HepG2 (cell line): ENCODE results near the gene ZFAND3. TPM values are rescaled to one million over a fixed set of nuclear protein-coding genes. Genes with fewer than 3 reads are reported as not detected.

Experiments
- AKAP8 ChIP-seq: sonication (generic); formaldehyde crosslinking; IDR thresholded peaks from 2 replicates; pipeline ENCODE4 v1.5.1; 2020; ENCODE audit warnings: mild to moderate bottlenecking, missing genetic modification reagents
- FOXA3 ChIP-seq: IDR thresholded peaks from 2 replicates; pipeline ENCODE4 v1.6.1; 2016; ENCODE audit warnings: missing genetic modification reagents, missing compliant biosample characterization
- FOXO1 ChIP-seq: sonication (generic); formaldehyde crosslinking; IDR thresholded peaks from 2 replicates; pipeline ENCODE4 v1.4.0; 2020; ENCODE audit warnings: missing genetic modification reagents
- GATAD2A ChIP-seq: IDR thresholded peaks from 2 replicates; pipeline ENCODE4 v1.6.1; 2016
- GZF1 ChIP-seq: sonication (generic); formaldehyde crosslinking; IDR thresholded peaks from 2 replicates; pipeline ENCODE4 v1.5.1; 2020; ENCODE audit warnings: mild to moderate bottlenecking, missing genetic modification reagents
- HDAC2 ChIP-seq: sonication (generic); formaldehyde crosslinking; IDR thresholded peaks from 2 replicates; pipeline ENCODE4 v1.4.0; 2020; ENCODE audit warnings: missing genetic modification reagents
- ISX ChIP-seq: sonication (generic); formaldehyde crosslinking; conservative IDR thresholded peaks from 2 replicates; pipeline ENCODE4 v1.5.0; 2020; ENCODE audit warnings: missing genetic modification reagents
- MAFF ChIP-seq: IDR thresholded peaks from 2 replicates; pipeline ENCODE4 v1.6.1; 2011; ENCODE audit warnings: low read depth, low read length, improper control_type of control experiment
- NCOA5 ChIP-seq: sonication (generic); formaldehyde crosslinking; IDR thresholded peaks from 2 replicates; pipeline ENCODE4 v1.4.0; 2020; ENCODE audit warnings: missing genetic modification reagents
- NCOR1 ChIP-seq: fragments of 200-600 bp; sonication (generic); IDR thresholded peaks from 2 replicates; pipeline ENCODE4 v1.7.0; 2017; ENCODE audit warnings: antibody characterized with exemption, low read length, borderline replicate concordance
- NR2F2 ChIP-seq: IDR thresholded peaks from 2 replicates; pipeline ENCODE4 v1.6.1; 2012; ENCODE audit warnings: low read depth, inconsistent platforms, borderline replicate concordance
- NR2F6 ChIP-seq, 2 experiments: IDR thresholded peaks; 2 replicates each; pipeline ENCODE4 v1.6.1; 2016; ENCODE audit warnings: antibody characterized with exemption in 1 of 2, mild to moderate bottlenecking in 1 of 2
- ONECUT2 ChIP-seq: sonication (generic); formaldehyde crosslinking; IDR thresholded peaks from 2 replicates; pipeline ENCODE4 v1.4.0; 2020; ENCODE audit warnings: missing genetic modification reagents
- SALL1 ChIP-seq: sonication (generic); formaldehyde crosslinking; IDR thresholded peaks from 2 replicates; pipeline ENCODE4 v1.8.0; 2022; ENCODE audit warnings: mild to moderate bottlenecking, missing genetic modification reagents
- SIX4 ChIP-seq: sonication (generic); formaldehyde crosslinking; IDR thresholded peaks from 2 replicates; pipeline ENCODE4 v1.4.0; 2020; ENCODE audit warnings: missing genetic modification reagents
- SMAD3 ChIP-seq: sonication (generic); formaldehyde crosslinking; IDR thresholded peaks from 2 replicates; pipeline ENCODE4 v1.4.0; 2020; ENCODE audit warnings: missing genetic modification reagents
- TIGD3 ChIP-seq: sonication (generic); formaldehyde crosslinking; IDR thresholded peaks from 2 replicates; pipeline ENCODE4 v1.5.1; 2020; ENCODE audit warnings: mild to moderate bottlenecking, missing genetic modification reagents, borderline replicate concordance
- YEATS4 ChIP-seq: sonication (generic); formaldehyde crosslinking; IDR thresholded peaks from 2 replicates; pipeline ENCODE4 v1.4.0; 2020; ENCODE audit warnings: missing genetic modification reagents, borderline replicate concordance
- ZBTB20 ChIP-seq: sonication (generic); formaldehyde crosslinking; IDR thresholded peaks from 2 replicates; pipeline ENCODE4 v1.8.1; 2023; ENCODE audit warnings: missing genetic modification reagents, low read depth, mild to moderate bottlenecking, borderline replicate concordance
- ZBTB43 ChIP-seq: sonication (generic); formaldehyde crosslinking; conservative IDR thresholded peaks from 2 replicates; pipeline ENCODE4 v1.4.0; 2020; ENCODE audit warnings: missing genetic modification reagents
- ZNF331 ChIP-seq: sonication (generic); formaldehyde crosslinking; IDR thresholded peaks from 2 replicates; pipeline ENCODE4 v1.4.0; 2020; ENCODE audit warnings: missing genetic modification reagents
- ZNF569 ChIP-seq: sonication (generic); formaldehyde crosslinking; IDR thresholded peaks from 2 replicates; pipeline ENCODE4 v1.5.0; 2020; ENCODE audit warnings: mild to moderate bottlenecking, missing genetic modification reagents, moderate library complexity, borderline replicate concordance
- ZNF747 ChIP-seq: sonication (generic); formaldehyde crosslinking; IDR thresholded peaks from 2 replicates; pipeline ENCODE4 v1.8.1; 2023; ENCODE audit warnings: missing genetic modification reagents, mild to moderate bottlenecking, borderline replicate concordance
- polyA plus RNA-seq, 8 experiments: library from polyadenylated mRNA; depleted of rRNA in 3 of 8; stranded (reverse) in 7 of 8; unstranded in 1 of 8; fragments of >200 nt; fragmentation: Illumina TruSeq in 4 of 8; extraction: Trizol in 4 of 8; gene quantifications; 2 replicates each; pipeline versions ENCODE4 v1.2.1 to v1.2.3, GENCODE V29; 2011 to 2016; ENCODE audit warnings: low read depth in 4 of 8, missing spikeins in 1 of 8, mixed read lengths in 1 of 8; ENCODE audit not compliant: insufficient read depth in 1 of 8
- total RNA-seq, 5 experiments: library from RNA; depleted of rRNA; stranded (reverse); fragments of >200 nt; fragmentation: Illumina TruSeq; extraction: Trizol; gene quantifications; 2 replicates each; pipeline ENCODE4 v1.2.3, GENCODE V29; 2016; ENCODE audit warnings: low read depth in 1 of 5
- TF ChIP-seq, protein P1 (sequence below): IDR thresholded peaks from 2 replicates; pipeline ENCODE4 v1.6.1; 2012; ENCODE audit warnings: low read depth, low read length, improper control_type of control experiment
- TF ChIP-seq, protein P2 (sequence below): sonication (generic); formaldehyde crosslinking; IDR thresholded peaks from 2 replicates; pipeline ENCODE4 v1.9.0; 2021; ENCODE audit warnings: missing genetic modification reagents, mild to moderate bottlenecking, borderline replicate concordance

Gene ZFAND3
- total and polyA plus RNA-seq, 2 of the 13 experiments (the other 11 are each of a cell fraction or from before 2014, with no cell fraction given): 16.4 to 17.1 TPM

DNA sequence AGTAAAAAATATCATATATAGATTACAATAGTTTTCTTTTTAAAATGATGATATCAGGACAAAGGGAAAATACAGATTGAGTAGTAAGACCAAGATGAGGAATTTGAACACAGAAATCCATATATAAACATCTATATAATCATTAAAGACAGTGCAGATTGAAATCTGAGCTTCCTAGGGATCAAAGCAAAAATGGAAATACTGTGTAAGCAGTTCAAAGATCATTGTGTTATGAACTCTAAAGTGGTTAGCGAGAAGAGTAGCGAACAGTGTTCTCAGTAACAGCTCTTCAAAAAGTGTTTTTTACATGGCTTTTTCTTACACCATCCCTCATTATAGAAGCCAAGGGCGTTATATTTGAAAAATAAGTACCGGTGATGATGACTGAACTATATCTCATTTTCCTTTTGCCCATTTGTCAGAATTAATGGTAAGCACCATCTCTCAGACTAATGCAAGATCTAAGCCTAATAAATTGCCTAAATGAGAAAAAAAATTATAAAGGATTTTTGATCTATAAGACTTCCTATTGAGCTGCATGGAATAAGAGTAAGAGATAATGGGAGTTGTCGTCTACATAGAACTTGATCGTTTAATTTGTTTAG, 226.3 kb downstream of the ZFAND3 start (continued):
- TF ChIP-seq, protein P1, sequence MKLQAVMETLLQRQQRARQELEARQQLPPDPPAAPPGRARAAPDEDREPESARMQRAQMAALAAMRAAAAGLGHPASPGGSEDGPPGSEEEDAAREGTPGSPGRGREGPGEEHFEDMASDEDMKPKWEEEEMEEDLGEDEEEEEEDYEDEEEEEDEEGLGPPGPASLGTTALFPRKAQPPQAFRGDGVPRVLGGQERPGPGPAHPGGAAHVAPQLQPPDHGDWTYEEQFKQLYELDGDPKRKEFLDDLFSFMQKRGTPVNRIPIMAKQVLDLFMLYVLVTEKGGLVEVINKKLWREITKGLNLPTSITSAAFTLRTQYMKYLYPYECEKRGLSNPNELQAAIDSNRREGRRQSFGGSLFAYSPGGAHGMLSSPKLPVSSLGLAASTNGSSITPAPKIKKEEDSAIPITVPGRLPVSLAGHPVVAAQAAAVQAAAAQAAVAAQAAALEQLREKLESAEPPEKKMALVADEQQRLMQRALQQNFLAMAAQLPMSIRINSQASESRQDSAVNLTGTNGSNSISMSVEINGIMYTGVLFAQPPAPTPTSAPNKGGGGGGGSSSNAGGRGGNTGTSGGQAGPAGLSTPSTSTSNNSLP: peak; percentile 99
- TF ChIP-seq NCOA5 (no peak), ZNF747 (no peak), YEATS4 (CRISPR knock-in tag) (no peak), SALL1 (CRISPR knock-in tag) (peak; percentile 14; the same call in 1 of the 2 replicates), FOXA3 (CRISPR knock-in tag) (peak; percentile 75), NR2F2 (peak; percentile 40; the same call in 1 of the 2 replicates), TIGD3 (CRISPR knock-in tag) (no peak), ONECUT2 (peak; percentile 41; the same call in 1 of the 2 replicates), SMAD3 (CRISPR knock-in tag) (0 out of 2 replicates have a peak, but pooled peaks have one; percentile 48), GATAD2A (CRISPR knock-in tag) (peak; percentile 91), SIX4 (CRISPR knock-in tag) (peak; percentile 100), ZBTB20 (peak; percentile 73; the same call in 1 of the 2 replicates), HDAC2 (CRISPR knock-in tag) (peak; percentile 80; the same call in 1 of the 2 replicates), ZBTB43 (CRISPR knock-in tag) (peak; percentile 56; the same call in 1 of the 2 replicates), ZNF331 (CRISPR knock-in tag) (peak; percentile 55; the same call in 1 of the 2 replicates), FOXO1 (CRISPR knock-in tag) (peak; percentile 33; the same call in 1 of the 2 replicates), GZF1 (CRISPR knock-in tag) (no peak), ISX (CRISPR knock-in tag) (no peak), AKAP8 (CRISPR knock-in tag) (no peak), NCOR1 (peak; percentile 94), MAFF (peak; percentile 65; the same call in 1 of the 2 replicates), ZNF569 (CRISPR knock-in tag) (no peak), NR2F6 (IDR thresholded peaks at IDR 0.05) (peak; percentile 55), NR2F6 (CRISPR knock-in tag; IDR thresholded peaks at IDR 0.05) (peak; percentile 55; the same call in 1 of the 2 replicates)
- TF ChIP-seq, protein P2, sequence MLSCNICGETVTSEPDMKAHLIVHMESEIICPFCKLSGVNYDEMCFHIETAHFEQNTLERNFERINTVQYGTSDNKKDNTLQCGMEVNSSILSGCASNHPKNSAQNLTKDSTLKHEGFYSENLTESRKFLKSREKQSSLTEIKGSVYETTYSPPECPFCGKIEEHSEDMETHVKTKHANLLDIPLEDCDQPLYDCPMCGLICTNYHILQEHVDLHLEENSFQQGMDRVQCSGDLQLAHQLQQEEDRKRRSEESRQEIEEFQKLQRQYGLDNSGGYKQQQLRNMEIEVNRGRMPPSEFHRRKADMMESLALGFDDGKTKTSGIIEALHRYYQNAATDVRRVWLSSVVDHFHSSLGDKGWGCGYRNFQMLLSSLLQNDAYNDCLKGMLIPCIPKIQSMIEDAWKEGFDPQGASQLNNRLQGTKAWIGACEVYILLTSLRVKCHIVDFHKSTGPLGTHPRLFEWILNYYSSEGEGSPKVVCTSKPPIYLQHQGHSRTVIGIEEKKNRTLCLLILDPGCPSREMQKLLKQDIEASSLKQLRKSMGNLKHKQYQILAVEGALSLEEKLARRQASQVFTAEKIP (CRISPR knock-in tag): no peak
